GM12865 (cell line): ENCODE results near the gene KRT40.

Source experiments
- DNase-seq: peaks from one replicate; pipeline ENCODE4 v3.0.0; 2010; ENCODE audit warnings: low read depth
- H3K4me3 ChIP-seq: 2 replicates; pipeline ENCODE4 v1.5.1; 2011; ENCODE audit warnings: mild to moderate bottlenecking, low read depth, low read length, control low read depth
- TF ChIP-seq, protein P1 (sequence below): IDR thresholded peaks from 2 replicates; pipeline ENCODE4 v1.5.1; 2011; ENCODE audit warnings: low read length, control low read depth, low read depth, inconsistent platforms; ENCODE audit not compliant: insufficient read depth; ENCODE audit errors: missing control alignments

The KRT40 gene

DNA sequence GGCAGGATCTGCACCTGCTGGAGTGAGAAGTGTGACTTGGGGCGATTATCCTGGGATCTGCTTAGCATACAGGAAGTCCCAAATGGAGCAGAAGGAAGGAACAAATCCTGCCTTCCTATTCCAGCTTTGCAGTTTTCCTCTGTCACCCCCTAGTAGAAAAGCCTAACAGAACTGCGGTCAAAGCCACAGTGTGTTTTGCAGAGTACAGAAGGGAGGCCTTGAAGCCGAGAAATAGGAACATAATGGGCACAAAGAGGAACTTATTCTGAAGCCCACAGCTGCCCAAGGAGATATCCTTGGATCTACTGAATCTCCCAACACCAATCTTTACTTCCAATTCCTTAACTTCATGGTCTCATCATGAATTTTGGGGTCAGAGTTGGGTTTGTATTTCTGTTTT, 34.4 kb upstream of the KRT40 start:
- H3K4me3 ChIP-seq: no peak overlapping the region
- DNase-seq: no peak
- TF ChIP-seq, protein P1, sequence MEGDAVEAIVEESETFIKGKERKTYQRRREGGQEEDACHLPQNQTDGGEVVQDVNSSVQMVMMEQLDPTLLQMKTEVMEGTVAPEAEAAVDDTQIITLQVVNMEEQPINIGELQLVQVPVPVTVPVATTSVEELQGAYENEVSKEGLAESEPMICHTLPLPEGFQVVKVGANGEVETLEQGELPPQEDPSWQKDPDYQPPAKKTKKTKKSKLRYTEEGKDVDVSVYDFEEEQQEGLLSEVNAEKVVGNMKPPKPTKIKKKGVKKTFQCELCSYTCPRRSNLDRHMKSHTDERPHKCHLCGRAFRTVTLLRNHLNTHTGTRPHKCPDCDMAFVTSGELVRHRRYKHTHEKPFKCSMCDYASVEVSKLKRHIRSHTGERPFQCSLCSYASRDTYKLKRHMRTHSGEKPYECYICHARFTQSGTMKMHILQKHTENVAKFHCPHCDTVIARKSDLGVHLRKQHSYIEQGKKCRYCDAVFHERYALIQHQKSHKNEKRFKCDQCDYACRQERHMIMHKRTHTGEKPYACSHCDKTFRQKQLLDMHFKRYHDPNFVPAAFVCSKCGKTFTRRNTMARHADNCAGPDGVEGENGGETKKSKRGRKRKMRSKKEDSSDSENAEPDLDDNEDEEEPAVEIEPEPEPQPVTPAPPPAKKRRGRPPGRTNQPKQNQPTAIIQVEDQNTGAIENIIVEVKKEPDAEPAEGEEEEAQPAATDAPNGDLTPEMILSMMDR: no peak

DNA sequence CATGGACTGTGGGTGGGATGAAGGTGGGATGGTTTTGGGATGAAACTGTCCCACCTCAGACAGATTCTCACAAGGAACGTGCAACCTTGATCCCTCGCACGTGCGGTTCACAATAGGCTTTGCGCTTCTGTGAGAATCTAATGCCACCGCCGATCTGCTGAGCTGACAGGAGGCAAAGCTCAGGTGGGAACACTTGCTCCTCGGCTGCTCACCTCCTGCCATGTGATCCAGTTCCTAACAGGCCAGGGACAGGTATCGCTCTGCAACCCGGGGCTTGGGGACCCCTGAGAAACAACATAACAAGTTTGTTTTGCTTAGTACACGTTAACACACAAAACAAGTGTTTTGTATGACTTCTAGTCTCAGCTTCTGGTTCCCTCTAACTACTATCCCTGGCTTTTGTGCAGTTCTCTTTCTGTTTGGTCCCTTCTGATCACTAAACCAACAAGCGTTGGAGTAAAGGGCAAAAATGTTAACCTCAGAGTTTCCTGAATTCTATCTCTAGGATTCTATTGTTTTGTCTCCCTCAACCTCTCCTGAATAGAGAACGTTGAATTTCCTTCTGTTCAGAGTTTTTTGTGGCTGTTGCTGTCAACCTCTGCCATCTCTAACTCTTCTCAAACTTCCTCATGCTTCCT, 32.6 kb upstream of the KRT40 start:
- no peak overlapping the region for H3K4me3 ChIP-seq
- no peak for DNase-seq
- TF ChIP-seq, protein P1: no peak

- TF ChIP-seq, protein P1: no peak
- no peak overlapping the region for H3K4me3 ChIP-seq
- no peak for DNase-seq
These were observed 31.3 kb upstream of the KRT40 start for GRCh38 chr17:41015454-41015853.

DNA sequence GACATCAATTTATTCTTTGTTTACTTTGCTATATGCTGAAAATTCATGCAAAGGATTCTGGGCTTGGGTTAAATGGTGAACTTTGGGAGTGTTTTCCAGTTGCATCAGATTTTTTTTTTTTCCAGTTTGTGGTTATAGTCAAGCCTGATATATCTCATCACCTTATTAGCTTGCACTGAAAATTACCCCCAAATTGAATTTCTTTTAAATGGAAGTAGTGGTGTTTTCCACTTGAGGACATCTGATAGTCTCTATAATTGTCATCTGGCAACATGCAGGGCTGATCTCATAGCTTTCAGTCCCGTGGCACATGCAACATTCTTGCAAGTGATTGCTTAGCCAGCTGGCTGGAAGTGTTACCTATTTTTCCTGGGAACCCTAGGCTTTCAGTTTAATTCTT, 29.5 kb upstream of the KRT40 start:
- no peak for DNase-seq
- H3K4me3 ChIP-seq: no peak overlapping the region
- TF ChIP-seq, protein P1: no peak

DNA sequence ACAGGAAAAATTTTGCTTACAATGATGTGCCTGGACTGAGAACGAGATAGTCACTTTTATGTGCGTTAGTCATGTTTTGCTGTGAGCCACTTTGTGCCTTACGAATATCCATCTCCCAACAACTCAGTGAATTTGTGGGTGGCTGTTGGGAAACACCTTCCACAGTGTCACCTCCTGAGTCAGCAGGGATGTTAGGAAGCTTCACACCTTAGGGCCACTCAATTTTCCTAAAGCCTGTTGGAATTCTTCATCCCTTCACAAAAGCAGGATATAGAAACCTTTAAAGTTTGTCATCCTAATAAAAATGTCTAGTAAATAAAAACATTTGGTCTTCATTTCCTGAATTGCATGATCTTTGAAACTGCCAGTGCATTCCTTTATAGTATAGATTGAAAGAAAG, 29.1 kb upstream of the KRT40 start:
- no peak overlapping the region for H3K4me3 ChIP-seq
- no peak for DNase-seq
- TF ChIP-seq, protein P1: no peak

DNA sequence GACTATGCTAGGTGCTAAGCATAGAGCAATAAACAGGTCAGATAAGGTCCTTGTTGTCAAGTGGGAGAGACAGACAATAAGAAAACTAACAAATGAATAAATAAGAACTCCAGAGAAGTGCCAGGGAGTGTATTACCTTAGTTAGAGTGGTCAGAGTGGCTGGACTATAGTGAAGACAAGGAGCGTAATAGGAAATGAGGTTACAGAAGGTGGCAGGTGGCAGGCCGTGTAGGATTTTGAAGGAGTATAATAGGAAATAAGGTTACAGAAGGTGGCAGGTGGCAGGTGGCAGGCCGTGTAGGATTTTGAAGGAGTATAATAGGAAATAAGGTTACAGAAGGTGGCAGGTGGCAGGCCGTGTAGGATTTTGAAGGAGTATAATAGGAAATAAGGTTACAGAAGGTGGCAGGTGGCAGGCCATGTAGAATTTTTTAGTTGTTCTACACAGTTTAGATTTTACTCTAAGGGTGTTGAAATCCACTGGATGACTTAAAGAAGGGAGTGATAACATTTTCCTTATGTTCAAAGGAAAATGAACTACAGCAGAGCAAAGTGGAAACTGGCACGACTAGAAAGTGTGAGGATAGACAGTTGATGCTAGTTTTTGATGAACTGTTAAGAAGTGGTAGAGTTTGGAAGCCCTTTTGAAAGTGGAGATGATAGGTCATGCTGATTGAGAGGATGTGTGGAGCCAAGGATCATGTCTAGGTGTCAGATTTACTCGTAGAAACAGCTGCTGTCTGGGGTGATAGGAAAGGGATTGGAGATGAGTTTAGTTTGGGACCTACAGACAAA, 28.4 kb upstream of the KRT40 start:
- TF ChIP-seq, protein P1: no peak
- DNase-seq: no peak
- no peak overlapping the region for H3K4me3 ChIP-seq
